HepG2 (cell line): ENCODE data around the gene EEF1AKMT1. TPM values are rescaled to one million over a fixed set of nuclear protein-coding genes. Genes with fewer than 3 reads are reported as not detected.
A peak's percentile ranks its signal among the peaks of the same experiment; 100 is the strongest.

Experiments used
- EED ChIP-seq: sonication (generic); formaldehyde crosslinking; IDR thresholded peaks from 2 replicates; pipeline ENCODE4 v1.5.0; 2020; ENCODE audit warnings: mild to moderate bottlenecking, missing genetic modification reagents
- IRF2 ChIP-seq: IDR thresholded peaks from 2 replicates; pipeline ENCODE4 v1.6.1; 2018; ENCODE audit warnings: missing genetic modification reagents, missing compliant biosample characterization
- SMAD9 ChIP-seq: sonication (generic); formaldehyde crosslinking; IDR thresholded peaks from 2 replicates; pipeline ENCODE4 v1.5.1; 2020; ENCODE audit warnings: mild to moderate bottlenecking, missing genetic modification reagents
- TGIF2 ChIP-seq: IDR thresholded peaks from 2 replicates; pipeline ENCODE4 v1.6.1; 2016; ENCODE audit warnings: control low read depth, missing compliant biosample characterization
- TP53 ChIP-seq: sonication (generic); formaldehyde crosslinking; conservative IDR thresholded peaks from 2 replicates; pipeline ENCODE4 v1.4.0; 2020; ENCODE audit warnings: missing genetic modification reagents
- ZMYM3 ChIP-seq: sonication (generic); formaldehyde crosslinking; IDR thresholded peaks from 2 replicates; pipeline ENCODE4 v1.5.1; 2020; ENCODE audit warnings: mild to moderate bottlenecking, missing genetic modification reagents
- ZNF451 ChIP-seq: sonication (generic); formaldehyde crosslinking; IDR thresholded peaks from 2 replicates; pipeline ENCODE4 v1.5.0; 2020; ENCODE audit warnings: mild to moderate bottlenecking, missing genetic modification reagents
- ZNF672 ChIP-seq: sonication (generic); formaldehyde crosslinking; IDR thresholded peaks from 2 replicates; pipeline ENCODE4 v1.8.1; 2022; ENCODE audit warnings: missing genetic modification reagents
- ZNF850 ChIP-seq: sonication (generic); formaldehyde crosslinking; conservative IDR thresholded peaks from 2 replicates; pipeline ENCODE4 v1.9.0; 2021; ENCODE audit warnings: mild to moderate bottlenecking, missing genetic modification reagents
- ZSCAN21 ChIP-seq: sonication (generic); formaldehyde crosslinking; IDR thresholded peaks from 2 replicates; pipeline ENCODE4 v1.8.0; 2022; ENCODE audit warnings: mild to moderate bottlenecking, missing genetic modification reagents, moderate library complexity, borderline replicate concordance
- ZSCAN25 ChIP-seq: sonication (generic); formaldehyde crosslinking; IDR thresholded peaks from 2 replicates; pipeline ENCODE4 v1.8.0; 2022; ENCODE audit warnings: mild to moderate bottlenecking, missing genetic modification reagents
- polyA plus RNA-seq, 8 experiments: library from polyadenylated mRNA; depleted of rRNA in 3 of 8; stranded (reverse) in 7 of 8; unstranded in 1 of 8; fragments of >200 nt; fragmentation: Illumina TruSeq in 4 of 8; extraction: Trizol in 4 of 8; gene quantifications; 2 replicates each; pipeline versions ENCODE4 v1.2.1 to v1.2.3, GENCODE V29; 2011 to 2016; ENCODE audit warnings: low read depth in 4 of 8, missing spikeins in 1 of 8, mixed read lengths in 1 of 8; ENCODE audit not compliant: insufficient read depth in 1 of 8
- total RNA-seq, 5 experiments: library from RNA; depleted of rRNA; stranded (reverse); fragments of >200 nt; fragmentation: Illumina TruSeq; extraction: Trizol; gene quantifications; 2 replicates each; pipeline ENCODE4 v1.2.3, GENCODE V29; 2016; ENCODE audit warnings: low read depth in 1 of 5
- TF ChIP-seq, protein P1 (sequence below): sonication (generic); formaldehyde crosslinking; IDR thresholded peaks from 2 replicates; pipeline ENCODE4 v1.4.0; 2020; ENCODE audit warnings: missing genetic modification reagents
- TF ChIP-seq, protein P2 (sequence below): sonication (generic); formaldehyde crosslinking; IDR thresholded peaks from 2 replicates; pipeline ENCODE4 v1.8.1; 2023; ENCODE audit warnings: mild to moderate bottlenecking, missing genetic modification reagents
- TF ChIP-seq, protein P3 (sequence below): sonication (generic); formaldehyde crosslinking; conservative IDR thresholded peaks from 2 replicates; pipeline ENCODE4 v1.8.0; 2022; ENCODE audit warnings: mild to moderate bottlenecking, moderate library complexity, missing genetic modification reagents
- TF ChIP-seq, protein P4 (sequence below), 2 experiments: sonication (generic) in 1 of 2; formaldehyde crosslinking in 1 of 2; IDR thresholded peaks; 2 replicates each; pipeline versions ENCODE4 v1.5.1 to v1.6.1; 2011 to 2020; ENCODE audit warnings: borderline replicate concordance in 1 of 2, low read depth in 1 of 2, low read length in 1 of 2, mild to moderate bottlenecking in 1 of 2, missing genetic modification reagents in 1 of 2, moderate library complexity in 1 of 2
- TF ChIP-seq, protein P5 (sequence below): IDR thresholded peaks from 2 replicates; pipeline ENCODE4 v1.6.1; 2016; ENCODE audit warnings: control low read depth
- TF ChIP-seq, protein P6 (sequence below): sonication (generic); formaldehyde crosslinking; IDR thresholded peaks from 2 replicates; pipeline ENCODE4 v1.5.1; 2020; ENCODE audit warnings: missing genetic modification reagents, mild to moderate bottlenecking, borderline replicate concordance

Gene EEF1AKMT1
- total and polyA plus RNA-seq, 2 of the 13 experiments (the other 11 are each of a cell fraction or from before 2014, with no cell fraction given), result 6.0 to 16.1 TPM

DNA sequence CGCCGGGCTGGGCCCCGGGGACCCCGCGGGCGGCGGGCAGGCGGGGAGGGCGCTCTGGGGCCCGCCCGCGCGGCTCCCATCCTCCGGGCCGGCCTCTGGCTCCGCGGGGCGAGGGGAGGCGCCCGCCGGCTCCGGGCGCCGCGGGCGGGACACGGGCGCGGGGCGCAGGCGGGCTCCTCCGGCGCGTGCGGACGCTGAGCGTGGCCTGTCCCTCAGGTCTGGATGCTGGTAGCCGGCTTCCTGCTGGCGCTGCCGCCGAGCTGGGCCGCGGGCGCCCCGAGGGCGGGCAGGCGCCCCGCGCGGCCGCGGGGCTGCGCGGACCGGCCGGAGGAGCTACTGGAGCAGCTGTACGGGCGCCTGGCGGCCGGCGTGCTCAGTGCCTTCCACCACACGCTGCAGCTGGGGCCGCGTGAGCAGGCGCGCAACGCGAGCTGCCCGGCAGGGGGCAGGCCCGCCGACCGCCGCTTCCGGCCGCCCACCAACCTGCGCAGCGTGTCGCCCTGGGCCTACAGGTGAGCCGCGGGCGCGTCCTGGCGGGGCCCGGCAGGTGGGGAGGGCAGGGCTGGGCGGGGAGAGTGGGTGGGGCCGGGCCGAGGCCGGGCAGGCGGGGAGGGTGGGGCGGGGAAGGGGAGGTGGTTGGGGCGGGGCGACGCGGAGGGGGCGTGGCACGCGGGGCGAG lies 69.8 kb downstream of the EEF1AKMT1 start (continued):
- TF ChIP-seq, protein P1, sequence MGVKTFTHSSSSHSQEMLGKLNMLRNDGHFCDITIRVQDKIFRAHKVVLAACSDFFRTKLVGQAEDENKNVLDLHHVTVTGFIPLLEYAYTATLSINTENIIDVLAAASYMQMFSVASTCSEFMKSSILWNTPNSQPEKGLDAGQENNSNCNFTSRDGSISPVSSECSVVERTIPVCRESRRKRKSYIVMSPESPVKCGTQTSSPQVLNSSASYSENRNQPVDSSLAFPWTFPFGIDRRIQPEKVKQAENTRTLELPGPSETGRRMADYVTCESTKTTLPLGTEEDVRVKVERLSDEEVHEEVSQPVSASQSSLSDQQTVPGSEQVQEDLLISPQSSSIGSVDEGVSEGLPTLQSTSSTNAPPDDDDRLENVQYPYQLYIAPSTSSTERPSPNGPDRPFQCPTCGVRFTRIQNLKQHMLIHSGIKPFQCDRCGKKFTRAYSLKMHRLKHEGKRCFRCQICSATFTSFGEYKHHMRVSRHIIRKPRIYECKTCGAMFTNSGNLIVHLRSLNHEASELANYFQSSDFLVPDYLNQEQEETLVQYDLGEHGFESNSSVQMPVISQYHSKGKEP (CRISPR knock-in tag), result no peak
- TF ChIP-seq, protein P2, sequence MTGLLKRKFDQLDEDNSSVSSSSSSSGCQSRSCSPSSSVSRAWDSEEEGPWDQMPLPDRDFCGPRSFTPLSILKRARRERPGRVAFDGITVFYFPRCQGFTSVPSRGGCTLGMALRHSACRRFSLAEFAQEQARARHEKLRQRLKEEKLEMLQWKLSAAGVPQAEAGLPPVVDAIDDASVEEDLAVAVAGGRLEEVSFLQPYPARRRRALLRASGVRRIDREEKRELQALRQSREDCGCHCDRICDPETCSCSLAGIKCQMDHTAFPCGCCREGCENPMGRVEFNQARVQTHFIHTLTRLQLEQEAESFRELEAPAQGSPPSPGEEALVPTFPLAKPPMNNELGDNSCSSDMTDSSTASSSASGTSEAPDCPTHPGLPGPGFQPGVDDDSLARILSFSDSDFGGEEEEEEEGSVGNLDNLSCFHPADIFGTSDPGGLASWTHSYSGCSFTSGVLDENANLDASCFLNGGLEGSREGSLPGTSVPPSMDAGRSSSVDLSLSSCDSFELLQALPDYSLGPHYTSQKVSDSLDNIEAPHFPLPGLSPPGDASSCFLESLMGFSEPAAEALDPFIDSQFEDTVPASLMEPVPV, result no peak
- TF ChIP-seq SMAD9 (CRISPR knock-in tag) (no peak), ZNF672 (no peak), TGIF2 (no peak), EED (CRISPR knock-in tag) (no peak), ZNF451 (CRISPR knock-in tag) (no peak), ZNF850 (CRISPR knock-in tag) (no peak), ZSCAN21 (CRISPR knock-in tag) (peak; percentile 48; the same call in 1 of the 2 replicates), IRF2 (CRISPR knock-in tag) (no peak), TP53 (CRISPR knock-in tag) (no peak), ZMYM3 (CRISPR knock-in tag) (no peak), ZSCAN25 (CRISPR knock-in tag) (peak; percentile 60; the same call in 1 of the 2 replicates)
- TF ChIP-seq, protein P3, sequence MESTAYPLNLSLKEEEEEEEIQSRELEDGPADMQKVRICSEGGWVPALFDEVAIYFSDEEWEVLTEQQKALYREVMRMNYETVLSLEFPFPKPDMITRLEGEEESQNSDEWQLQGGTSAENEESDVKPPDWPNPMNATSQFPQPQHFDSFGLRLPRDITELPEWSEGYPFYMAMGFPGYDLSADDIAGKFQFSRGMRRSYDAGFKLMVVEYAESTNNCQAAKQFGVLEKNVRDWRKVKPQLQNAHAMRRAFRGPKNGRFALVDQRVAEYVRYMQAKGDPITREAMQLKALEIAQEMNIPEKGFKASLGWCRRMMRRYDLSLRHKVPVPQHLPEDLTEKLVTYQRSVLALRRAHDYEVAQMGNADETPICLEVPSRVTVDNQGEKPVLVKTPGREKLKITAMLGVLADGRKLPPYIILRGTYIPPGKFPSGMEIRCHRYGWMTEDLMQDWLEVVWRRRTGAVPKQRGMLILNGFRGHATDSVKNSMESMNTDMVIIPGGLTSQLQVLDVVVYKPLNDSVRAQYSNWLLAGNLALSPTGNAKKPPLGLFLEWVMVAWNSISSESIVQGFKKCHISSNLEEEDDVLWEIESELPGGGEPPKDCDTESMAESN (CRISPR knock-in tag), result 0 out of 2 replicates have a peak, but pooled peaks have one; percentile 48
- TF ChIP-seq, protein P4, sequence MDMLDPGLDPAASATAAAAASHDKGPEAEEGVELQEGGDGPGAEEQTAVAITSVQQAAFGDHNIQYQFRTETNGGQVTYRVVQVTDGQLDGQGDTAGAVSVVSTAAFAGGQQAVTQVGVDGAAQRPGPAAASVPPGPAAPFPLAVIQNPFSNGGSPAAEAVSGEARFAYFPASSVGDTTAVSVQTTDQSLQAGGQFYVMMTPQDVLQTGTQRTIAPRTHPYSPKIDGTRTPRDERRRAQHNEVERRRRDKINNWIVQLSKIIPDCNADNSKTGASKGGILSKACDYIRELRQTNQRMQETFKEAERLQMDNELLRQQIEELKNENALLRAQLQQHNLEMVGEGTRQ (IDR thresholded peaks at IDR 0.05; ENCODE audit: low read depth, low read length), result no peak
- TF ChIP-seq, protein P4 (CRISPR knock-in tag; IDR thresholded peaks at IDR 0.05; ENCODE audit: borderline replicate concordance), result no peak
- TF ChIP-seq, protein P5, sequence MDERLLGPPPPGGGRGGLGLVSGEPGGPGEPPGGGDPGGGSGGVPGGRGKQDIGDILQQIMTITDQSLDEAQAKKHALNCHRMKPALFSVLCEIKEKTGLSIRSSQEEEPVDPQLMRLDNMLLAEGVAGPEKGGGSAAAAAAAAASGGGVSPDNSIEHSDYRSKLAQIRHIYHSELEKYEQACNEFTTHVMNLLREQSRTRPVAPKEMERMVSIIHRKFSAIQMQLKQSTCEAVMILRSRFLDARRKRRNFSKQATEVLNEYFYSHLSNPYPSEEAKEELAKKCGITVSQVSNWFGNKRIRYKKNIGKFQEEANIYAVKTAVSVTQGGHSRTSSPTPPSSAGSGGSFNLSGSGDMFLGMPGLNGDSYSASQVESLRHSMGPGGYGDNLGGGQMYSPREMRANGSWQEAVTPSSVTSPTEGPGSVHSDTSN (CRISPR knock-in tag), result no peak
- TF ChIP-seq, protein P6, sequence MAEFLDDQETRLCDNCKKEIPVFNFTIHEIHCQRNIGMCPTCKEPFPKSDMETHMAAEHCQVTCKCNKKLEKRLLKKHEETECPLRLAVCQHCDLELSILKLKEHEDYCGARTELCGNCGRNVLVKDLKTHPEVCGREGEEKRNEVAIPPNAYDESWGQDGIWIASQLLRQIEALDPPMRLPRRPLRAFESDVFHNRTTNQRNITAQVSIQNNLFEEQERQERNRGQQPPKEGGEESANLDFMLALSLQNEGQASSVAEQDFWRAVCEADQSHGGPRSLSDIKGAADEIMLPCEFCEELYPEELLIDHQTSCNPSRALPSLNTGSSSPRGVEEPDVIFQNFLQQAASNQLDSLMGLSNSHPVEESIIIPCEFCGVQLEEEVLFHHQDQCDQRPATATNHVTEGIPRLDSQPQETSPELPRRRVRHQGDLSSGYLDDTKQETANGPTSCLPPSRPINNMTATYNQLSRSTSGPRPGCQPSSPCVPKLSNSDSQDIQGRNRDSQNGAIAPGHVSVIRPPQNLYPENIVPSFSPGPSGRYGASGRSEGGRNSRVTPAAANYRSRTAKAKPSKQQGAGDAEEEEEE, result no peak
